ENCODE data around the gene PWWP2B. TPM values are rescaled to one million over a fixed set of nuclear protein-coding genes. Genes with fewer than 3 reads are reported as not detected.

Gene PWWP2B
- total RNA-seq, 1 experiment from 2014 or later, result 51.6 TPM

DNA sequence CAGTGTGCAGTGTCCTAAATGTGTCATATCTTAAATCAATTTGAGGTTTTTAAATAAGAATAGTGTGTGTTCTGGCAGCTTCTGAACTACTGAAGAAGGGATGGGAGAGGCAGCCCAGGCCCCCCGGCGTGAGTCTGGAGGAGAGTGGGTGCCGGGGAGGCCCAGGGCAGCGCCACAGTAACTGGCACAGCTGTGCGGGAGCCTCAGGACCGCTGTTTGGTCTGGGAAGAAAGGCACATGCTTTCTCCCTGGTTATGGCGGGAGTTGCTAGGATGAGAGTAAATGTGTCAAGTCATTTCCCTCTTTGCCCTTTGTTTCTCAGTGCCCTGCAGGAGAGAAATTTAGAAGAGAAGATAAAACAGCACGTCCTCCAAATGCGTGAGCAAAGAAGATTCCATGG is 31.9 kb upstream of the PWWP2B start:
- POLR2A ChIA-PET, result no interaction called here
- Histone ChIP-seq H3K4me3 (ENCODE audit: low read depth in 2 of 2, low read length in 2 of 2) (no peak overlapping the region), H3K36me3 (ENCODE audit: control insufficient read depth, insufficient read depth, low read length) (no peaks in the 10 kb centered on the region), H3K27ac (ENCODE audit: low read length) (no peak overlapping the region), H3K4me1 (ENCODE audit: control insufficient read depth, insufficient read depth, low read length) (no peaks in the 10 kb centered on the region), H3K9me3 (ENCODE audit: control insufficient read depth, insufficient read depth, low read depth, low read length) (no peaks in the 10 kb centered on the region), H3K27me3 (ENCODE audit: control insufficient read depth, insufficient read depth, low read length) (no peaks in the 10 kb centered on the region)
- CTCF ChIA-PET, result no interaction called here
- TF ChIP-seq, protein P1, sequence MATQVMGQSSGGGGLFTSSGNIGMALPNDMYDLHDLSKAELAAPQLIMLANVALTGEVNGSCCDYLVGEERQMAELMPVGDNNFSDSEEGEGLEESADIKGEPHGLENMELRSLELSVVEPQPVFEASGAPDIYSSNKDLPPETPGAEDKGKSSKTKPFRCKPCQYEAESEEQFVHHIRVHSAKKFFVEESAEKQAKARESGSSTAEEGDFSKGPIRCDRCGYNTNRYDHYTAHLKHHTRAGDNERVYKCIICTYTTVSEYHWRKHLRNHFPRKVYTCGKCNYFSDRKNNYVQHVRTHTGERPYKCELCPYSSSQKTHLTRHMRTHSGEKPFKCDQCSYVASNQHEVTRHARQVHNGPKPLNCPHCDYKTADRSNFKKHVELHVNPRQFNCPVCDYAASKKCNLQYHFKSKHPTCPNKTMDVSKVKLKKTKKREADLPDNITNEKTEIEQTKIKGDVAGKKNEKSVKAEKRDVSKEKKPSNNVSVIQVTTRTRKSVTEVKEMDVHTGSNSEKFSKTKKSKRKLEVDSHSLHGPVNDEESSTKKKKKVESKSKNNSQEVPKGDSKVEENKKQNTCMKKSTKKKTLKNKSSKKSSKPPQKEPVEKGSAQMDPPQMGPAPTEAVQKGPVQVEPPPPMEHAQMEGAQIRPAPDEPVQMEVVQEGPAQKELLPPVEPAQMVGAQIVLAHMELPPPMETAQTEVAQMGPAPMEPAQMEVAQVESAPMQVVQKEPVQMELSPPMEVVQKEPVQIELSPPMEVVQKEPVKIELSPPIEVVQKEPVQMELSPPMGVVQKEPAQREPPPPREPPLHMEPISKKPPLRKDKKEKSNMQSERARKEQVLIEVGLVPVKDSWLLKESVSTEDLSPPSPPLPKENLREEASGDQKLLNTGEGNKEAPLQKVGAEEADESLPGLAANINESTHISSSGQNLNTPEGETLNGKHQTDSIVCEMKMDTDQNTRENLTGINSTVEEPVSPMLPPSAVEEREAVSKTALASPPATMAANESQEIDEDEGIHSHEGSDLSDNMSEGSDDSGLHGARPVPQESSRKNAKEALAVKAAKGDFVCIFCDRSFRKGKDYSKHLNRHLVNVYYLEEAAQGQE (IDR thresholded peaks at IDR 0.05; ENCODE audit: insufficient read depth in 1 of 2, low read depth in 2 of 2, low read length in 1 of 2), result no peak
- TF ChIP-seq SIN3A (IDR thresholded peaks at IDR 0.05; ENCODE audit: borderline replicate concordance, insufficient read depth, low read depth, low read length), result no peak
- TF ChIP-seq, protein P2, sequence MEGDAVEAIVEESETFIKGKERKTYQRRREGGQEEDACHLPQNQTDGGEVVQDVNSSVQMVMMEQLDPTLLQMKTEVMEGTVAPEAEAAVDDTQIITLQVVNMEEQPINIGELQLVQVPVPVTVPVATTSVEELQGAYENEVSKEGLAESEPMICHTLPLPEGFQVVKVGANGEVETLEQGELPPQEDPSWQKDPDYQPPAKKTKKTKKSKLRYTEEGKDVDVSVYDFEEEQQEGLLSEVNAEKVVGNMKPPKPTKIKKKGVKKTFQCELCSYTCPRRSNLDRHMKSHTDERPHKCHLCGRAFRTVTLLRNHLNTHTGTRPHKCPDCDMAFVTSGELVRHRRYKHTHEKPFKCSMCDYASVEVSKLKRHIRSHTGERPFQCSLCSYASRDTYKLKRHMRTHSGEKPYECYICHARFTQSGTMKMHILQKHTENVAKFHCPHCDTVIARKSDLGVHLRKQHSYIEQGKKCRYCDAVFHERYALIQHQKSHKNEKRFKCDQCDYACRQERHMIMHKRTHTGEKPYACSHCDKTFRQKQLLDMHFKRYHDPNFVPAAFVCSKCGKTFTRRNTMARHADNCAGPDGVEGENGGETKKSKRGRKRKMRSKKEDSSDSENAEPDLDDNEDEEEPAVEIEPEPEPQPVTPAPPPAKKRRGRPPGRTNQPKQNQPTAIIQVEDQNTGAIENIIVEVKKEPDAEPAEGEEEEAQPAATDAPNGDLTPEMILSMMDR (IDR thresholded peaks at IDR 0.05), result no peak
- no peak for TF ChIP-seq POLR2AphosphoS5 (IDR thresholded peaks at IDR 0.05; ENCODE audit: low read depth, low read length)
- TF ChIP-seq TCF7L2 (IDR thresholded peaks at IDR 0.05; ENCODE audit: low read depth, low read length), result no peak
- intact Hi-C loops (cut with micrococcal nuclease; ENCODE audit: unreplicated experiment) (no loop called here), in situ Hi-C loops (cut with HindIII; ENCODE audit: low pct_unique_long_range_greater_than_20kb, low sequenced_read_pairs) (no loop called here)
- ATAC-seq (no peak), DNase-seq (ENCODE audit: low read depth, low spot score) (no peak)
- no TSS peak for BruUV-seq (replicated peaks)

DNA sequence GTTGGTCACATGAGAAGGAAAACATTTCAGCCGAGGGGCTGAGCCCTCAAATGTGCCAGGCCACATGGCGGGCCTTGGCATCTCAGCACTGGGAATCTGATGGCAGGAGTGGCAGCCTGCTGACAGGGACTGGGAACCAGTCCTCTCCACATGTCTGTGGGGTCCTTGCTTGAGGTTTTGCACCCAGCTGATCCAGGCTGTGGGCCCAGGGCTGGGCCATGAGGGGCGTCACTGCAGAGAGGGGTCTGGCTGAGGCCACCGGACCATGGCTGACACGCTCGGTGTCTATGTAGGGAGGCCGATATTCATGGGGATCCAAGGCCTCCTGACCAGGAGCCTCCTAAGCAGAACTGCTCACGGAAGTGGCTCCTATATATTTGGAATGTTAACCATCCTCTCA is 31.0 kb upstream of the PWWP2B start:
- no peaks in the 10 kb centered on the region for H3K27me3 ChIP-seq (ENCODE audit: control insufficient read depth, insufficient read depth, low read length)
- TF ChIP-seq POLR2AphosphoS5 (IDR thresholded peaks at IDR 0.05; ENCODE audit: low read depth, low read length), result no peak
- TF ChIP-seq, protein P2 (IDR thresholded peaks at IDR 0.05), result no peak
- no peak for TF ChIP-seq SIN3A (IDR thresholded peaks at IDR 0.05; ENCODE audit: borderline replicate concordance, insufficient read depth, low read depth, low read length)
- TF ChIP-seq TCF7L2 (IDR thresholded peaks at IDR 0.05; ENCODE audit: low read depth, low read length), result no peak
- TF ChIP-seq, protein P1 (IDR thresholded peaks at IDR 0.05; ENCODE audit: insufficient read depth in 1 of 2, low read depth in 2 of 2, low read length in 1 of 2), result no peak
- ChIA-PET CTCF (no interaction called here), POLR2A (no interaction called here)
- H3K36me3 ChIP-seq (ENCODE audit: control insufficient read depth, insufficient read depth, low read length), result no peaks in the 10 kb centered on the region
- no peak overlapping the region for H3K27ac ChIP-seq (ENCODE audit: low read length)
- DNase-seq (ENCODE audit: low read depth, low spot score) (no peak), ATAC-seq (no peak)
- no peaks in the 10 kb centered on the region for H3K4me1 ChIP-seq (ENCODE audit: control insufficient read depth, insufficient read depth, low read length)
- H3K9me3 ChIP-seq (ENCODE audit: control insufficient read depth, insufficient read depth, low read depth, low read length), result no peaks in the 10 kb centered on the region
- BruUV-seq (replicated peaks), result no TSS peak
- no peak overlapping the region for H3K4me3 ChIP-seq (ENCODE audit: low read depth in 2 of 2, low read length in 2 of 2)
- intact Hi-C loops (cut with micrococcal nuclease; ENCODE audit: unreplicated experiment) (no loop called here), in situ Hi-C loops (cut with HindIII; ENCODE audit: low pct_unique_long_range_greater_than_20kb, low sequenced_read_pairs) (no loop called here)

All from Panc1 (cell line).